Caco-2 (cell line): ENCODE results near the gene AUTS2. TPM values are rescaled to one million over a fixed set of nuclear protein-coding genes. Genes with fewer than 3 reads are reported as not detected.

ENCODE experiments used
- BruUV-seq: library from RNA; stranded (reverse); fragments of 400-500 nt; replicated peaks from 2 replicates; lab custom pipeline; 2021; lab: Mats Ljungman, UMichigan
- CTCF ChIA-PET: fragments of 300-600 bp; sonication (Branson Sonifier 250); formaldehyde crosslinking; loops from one replicate; lab custom pipeline; 2022; ENCODE audit warnings: antibody characterized with exemption; lab: Charles Lee
- POLR2A ChIA-PET: fragments of 300-600 bp; sonication (Branson Sonifier 250); formaldehyde crosslinking; loops from one replicate; lab custom pipeline; 2022; ENCODE audit warnings: antibody characterized with exemption; lab: Charles Lee
- DNase-seq, 2 experiments: peaks; one replicate each; pipeline versions ENCODE4 v3.0.0 to v3.0.0-alpha.2; 2020 to 2022
- H3K27me3 ChIP-seq: replicated peaks from 2 replicates; pipeline ENCODE4 v1.6.0; 2011; ENCODE audit warnings: low read length; ENCODE audit not compliant: control insufficient read depth, insufficient read depth
- H3K36me3 ChIP-seq: 2 replicates; pipeline ENCODE4 v1.5.1; 2011; ENCODE audit warnings: low read length; ENCODE audit not compliant: control insufficient read depth, insufficient read depth
- H3K4me1 ChIP-seq: fragments of 250-450 bp; sonication (Bioruptor Pico); 2 replicates; pipeline ENCODE4 v1.5.1; 2020; ENCODE audit warnings: mild to moderate bottlenecking
- H3K4me3 ChIP-seq: 2 replicates; pipeline ENCODE4 v1.5.1; 2011; ENCODE audit warnings: low read depth, mild to moderate bottlenecking, control low read depth, low read length
- H3K9me3 ChIP-seq: fragments of 250-450 bp; sonication (Bioruptor Pico); 2 replicates; pipeline ENCODE4 v1.5.1; 2020; ENCODE audit warnings: mild to moderate bottlenecking, moderate library complexity
- H3K27ac Mint-ChIP-seq: one replicate; pipeline ENCODE4 v1.8.0; 2022; ENCODE audit warnings: mixed read lengths; ENCODE audit not compliant: unreplicated experiment
- H3K27me3 Mint-ChIP-seq: one replicate; pipeline ENCODE4 v1.8.0; 2022; ENCODE audit warnings: mixed read lengths; ENCODE audit not compliant: insufficient read depth, unreplicated experiment
- H3K36me3 Mint-ChIP-seq: one replicate; pipeline ENCODE4 v1.8.0; 2022; ENCODE audit warnings: mild to moderate bottlenecking, mixed read lengths; ENCODE audit not compliant: insufficient read depth, unreplicated experiment
- H3K4me1 Mint-ChIP-seq: one replicate; pipeline ENCODE4 v1.8.0; 2022; ENCODE audit warnings: low read depth, mixed read lengths; ENCODE audit not compliant: unreplicated experiment
- H3K4me3 Mint-ChIP-seq: one replicate; pipeline ENCODE4 v1.8.0; 2022; ENCODE audit warnings: mild to moderate bottlenecking, moderate library complexity, mixed read lengths; ENCODE audit not compliant: unreplicated experiment
- H3K9me3 Mint-ChIP-seq: one replicate; pipeline ENCODE4 v1.8.0; 2022; ENCODE audit warnings: mixed read lengths; ENCODE audit not compliant: unreplicated experiment
- CTCF ChIP-seq, 2 experiments: fragments of 200-600 bp in 1 of 2; IDR thresholded peaks; 1 replicate in 1 of 2; 2 replicates in 1 of 2; pipeline versions ENCODE4 v1.5.1 to v1.8.0; 2011 to 2022; ENCODE audit warnings: antibody characterized with exemption in 1 of 2, control low read depth in 1 of 2, inconsistent platforms in 1 of 2, low read depth in 1 of 2, low read length in 1 of 2, mild to moderate bottlenecking in 1 of 2, moderate library complexity in 1 of 2; ENCODE audit not compliant: insufficient read depth in 1 of 2, severe bottlenecking in 1 of 2, unreplicated experiment in 1 of 2
- intact Hi-C: fragments of 100-400 bp; cut with micrococcal nuclease; formaldehyde crosslinking; loops from one replicate; pipeline ENCODE4 v1.10.0; 2022; ENCODE audit not compliant: unreplicated experiment
- total RNA-seq: library from RNA; stranded (reverse); gene quantifications from 2 replicates; pipeline ENCODE4 v1.2.3, GENCODE V29; 2022

AUTS2 gene
- total RNA-seq, 1 experiment from 2014 or later: 37.1 TPM

GRCh38 chr7:69843653-69844052 lies 245.4 kb downstream of the AUTS2 start:
- BruUV-seq: no TSS peak
- TF ChIP-seq CTCF (IDR thresholded peaks at IDR 0.05; ENCODE audit: insufficient read depth in 1 of 2, low read depth in 1 of 2, low read length in 1 of 2, severe bottlenecking in 1 of 2, unreplicated experiment in 1 of 2): no peak
- H3K36me3 ChIP-seq: no peaks in the 10 kb centered on the region
- H3K4me1 ChIP-seq: no peaks in the 10 kb centered on the region
- no peaks in the 10 kb centered on the region for H3K9me3 Mint-ChIP-seq
- H3K9me3 ChIP-seq: no peaks in the 10 kb centered on the region
- ChIA-PET POLR2A (no interaction called here), CTCF (no interaction called here)
- H3K4me1 Mint-ChIP-seq: no peaks in the 10 kb centered on the region
- no peak overlapping the region for H3K27ac Mint-ChIP-seq
- H3K36me3 Mint-ChIP-seq: no peaks in the 10 kb centered on the region
- no peak for DNase-seq
- no peak overlapping the region for H3K4me3 Mint-ChIP-seq
- H3K27me3 ChIP-seq: no peaks in the 10 kb centered on the region
- peaks cover 25% of the 10 kb centered on the region for H3K27me3 Mint-ChIP-seq
- H3K4me3 ChIP-seq: no peak overlapping the region
- intact Hi-C loops: no loop called here

- Mint-ChIP-seq H3K27ac (no peak overlapping the region), H3K4me1 (no peaks in the 10 kb centered on the region), H3K27me3 (peaks cover 21% of the 10 kb centered on the region), H3K36me3 (no peaks in the 10 kb centered on the region), H3K9me3 (no peaks in the 10 kb centered on the region), H3K4me3 (no peak overlapping the region)
- intact Hi-C loops: no loop called here
- Histone ChIP-seq H3K4me1 (no peaks in the 10 kb centered on the region), H3K4me3 (no peak overlapping the region), H3K27me3 (no peaks in the 10 kb centered on the region), H3K36me3 (no peaks in the 10 kb centered on the region), H3K9me3 (no peaks in the 10 kb centered on the region)
- CTCF ChIA-PET: no interaction called here
- no peak for TF ChIP-seq CTCF (IDR thresholded peaks at IDR 0.05; ENCODE audit: insufficient read depth in 1 of 2, low read depth in 1 of 2, low read length in 1 of 2, severe bottlenecking in 1 of 2, unreplicated experiment in 1 of 2)
- no TSS peak for BruUV-seq
- no peak for DNase-seq
- POLR2A ChIA-PET: no interaction called here
Measured at GRCh38 chr7:69844264-69844868, 246.1 kb downstream of the AUTS2 start.

- H3K27ac Mint-ChIP-seq: no peak overlapping the region
- H3K36me3 Mint-ChIP-seq: no peaks in the 10 kb centered on the region
- H3K4me1 Mint-ChIP-seq: no peaks in the 10 kb centered on the region
- no peaks in the 10 kb centered on the region for H3K9me3 Mint-ChIP-seq
- ChIA-PET POLR2A (no interaction called here), CTCF (no interaction called here)
- no peak for DNase-seq
- Histone ChIP-seq H3K9me3 (no peaks in the 10 kb centered on the region), H3K4me3 (no peak overlapping the region), H3K36me3 (no peaks in the 10 kb centered on the region), H3K4me1 (no peaks in the 10 kb centered on the region), H3K27me3 (no peaks in the 10 kb centered on the region)
- peaks cover 14% of the 10 kb centered on the region for H3K27me3 Mint-ChIP-seq
- no TSS peak for BruUV-seq
- intact Hi-C loops: no loop called here
- no peak for TF ChIP-seq CTCF (IDR thresholded peaks at IDR 0.05; ENCODE audit: insufficient read depth in 1 of 2, low read depth in 1 of 2, low read length in 1 of 2, severe bottlenecking in 1 of 2, unreplicated experiment in 1 of 2)
- H3K4me3 Mint-ChIP-seq: no peak overlapping the region
Measured at GRCh38 chr7:69845721-69846495, 247.6 kb downstream of the AUTS2 start.
